GM21515 (cell line): Measurements from ENCODE around the gene ENOX1.
A peak's percentile ranks its signal among the peaks of the same experiment; 100 is the strongest.

Experiments used
- ATAC-seq: cut with Tn5 transposase; IDR thresholded peaks from one replicate; pipeline ENCODE4 v1.9.1; 2021; ENCODE audit not compliant: unreplicated experiment

Gene ENOX1

DNA sequence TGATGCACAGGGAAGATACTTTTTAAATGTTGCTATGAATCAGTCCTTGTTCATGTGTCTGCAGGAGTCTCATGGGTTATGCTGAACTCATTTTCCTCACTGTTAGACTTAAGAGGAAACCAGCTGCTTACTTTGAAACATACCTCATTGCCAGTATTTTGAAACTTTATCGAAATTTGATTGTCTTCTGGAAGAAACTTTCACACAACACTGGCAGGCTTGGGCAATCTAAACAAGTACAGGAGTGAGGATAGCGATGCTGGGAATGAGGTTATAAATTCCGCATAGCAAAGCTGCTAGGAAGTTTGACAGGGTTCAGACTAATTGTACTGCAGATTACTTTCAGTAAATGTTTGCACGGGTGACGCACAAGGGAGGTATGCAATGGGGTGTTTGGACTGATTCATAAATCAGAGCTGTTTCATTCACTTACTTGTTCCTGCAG, 517.7 kb downstream of the ENOX1 start:
- ATAC-seq = no peak

DNA sequence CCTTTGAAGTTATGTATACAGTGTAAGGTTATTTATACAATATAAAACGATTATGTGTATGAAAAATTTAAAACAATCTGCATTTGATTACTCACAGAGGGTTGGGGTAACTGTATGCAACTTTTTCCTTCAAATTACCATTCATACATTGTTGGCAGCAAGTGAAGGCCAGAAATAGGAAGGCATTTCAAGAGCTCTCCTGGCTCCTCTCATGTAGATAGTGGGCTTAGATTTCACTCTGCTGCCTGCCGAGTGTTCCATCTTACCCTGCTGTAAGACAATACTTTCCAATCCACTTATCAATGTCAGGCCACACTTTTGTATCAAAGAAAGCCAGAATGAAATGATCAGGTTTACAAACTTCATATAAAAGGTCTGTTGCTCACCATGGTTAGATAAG, 518.1 kb downstream of the ENOX1 start:
- ATAC-seq = no peak

DNA sequence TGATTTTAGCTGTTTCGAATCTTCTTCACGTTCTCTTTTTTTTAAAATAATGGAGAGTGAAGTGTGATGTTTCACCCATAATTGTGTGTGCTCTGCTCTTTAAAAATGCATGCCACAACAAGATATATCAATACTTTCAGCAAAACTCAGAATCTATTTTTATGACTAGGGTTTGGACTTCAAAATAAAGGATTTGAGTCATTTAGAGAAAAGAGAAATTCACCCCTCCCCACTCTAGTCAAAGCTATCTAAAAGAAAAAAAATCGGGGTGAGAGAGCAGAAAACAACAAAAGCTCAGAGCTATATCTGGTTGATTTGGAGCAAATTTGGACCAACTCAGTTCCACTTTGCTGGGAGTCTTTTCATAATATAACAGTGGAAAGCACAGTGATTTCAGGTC, 518.9 kb downstream of the ENOX1 start:
- ATAC-seq = no peak

DNA sequence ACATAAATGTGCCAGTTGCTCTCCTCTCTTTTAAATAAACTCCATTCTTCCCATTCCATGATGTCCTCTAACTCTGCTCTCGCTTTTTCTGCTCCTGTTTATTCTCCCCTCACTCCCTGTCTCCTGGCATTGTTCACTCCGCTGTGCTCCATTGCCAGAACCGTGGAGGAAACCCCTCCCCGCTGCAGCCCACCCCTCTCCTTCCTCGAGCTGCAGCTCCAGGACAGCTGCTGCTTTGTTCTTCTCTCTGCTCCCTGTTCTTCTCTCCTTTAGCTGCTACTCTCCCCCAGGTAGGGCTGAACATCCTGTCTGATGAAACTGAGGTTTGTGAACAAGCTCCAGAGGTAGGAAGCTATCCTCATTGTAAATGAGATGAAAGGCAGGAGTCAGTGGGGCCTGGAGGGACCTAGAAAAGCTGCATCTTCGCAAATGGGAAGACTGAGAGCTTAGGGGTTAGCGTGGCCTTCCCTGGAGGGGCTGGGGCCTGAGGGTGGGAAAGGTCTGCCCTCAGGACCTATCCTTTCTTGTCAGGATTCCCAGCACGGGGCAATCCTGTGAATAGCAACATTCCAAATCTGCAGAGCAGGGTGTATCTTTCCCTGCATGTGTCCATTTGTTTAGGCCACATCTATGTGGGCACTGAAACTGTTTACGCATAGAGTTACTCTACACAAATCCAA, 519.7 kb downstream of the ENOX1 start:
- ATAC-seq = no peak

DNA sequence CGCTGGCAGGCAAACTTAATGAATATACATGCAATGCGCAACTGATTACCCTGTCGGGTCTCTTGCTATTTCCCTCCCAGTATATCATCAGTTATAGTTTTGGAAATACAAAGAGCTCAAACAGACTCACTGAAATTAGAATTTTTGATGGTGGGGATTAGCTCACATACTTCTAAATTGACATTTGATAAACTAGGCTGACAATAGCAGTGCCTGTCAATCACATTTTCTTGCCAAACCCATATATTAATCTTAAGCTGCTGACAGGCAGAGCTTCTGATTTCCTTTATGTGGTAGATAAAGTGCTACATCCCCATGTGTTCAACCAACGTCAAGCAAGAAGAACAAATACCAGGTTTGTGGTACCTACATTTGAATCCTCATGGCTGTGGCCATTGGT, 521.7 kb downstream of the ENOX1 start:
- ATAC-seq = no peak

DNA sequence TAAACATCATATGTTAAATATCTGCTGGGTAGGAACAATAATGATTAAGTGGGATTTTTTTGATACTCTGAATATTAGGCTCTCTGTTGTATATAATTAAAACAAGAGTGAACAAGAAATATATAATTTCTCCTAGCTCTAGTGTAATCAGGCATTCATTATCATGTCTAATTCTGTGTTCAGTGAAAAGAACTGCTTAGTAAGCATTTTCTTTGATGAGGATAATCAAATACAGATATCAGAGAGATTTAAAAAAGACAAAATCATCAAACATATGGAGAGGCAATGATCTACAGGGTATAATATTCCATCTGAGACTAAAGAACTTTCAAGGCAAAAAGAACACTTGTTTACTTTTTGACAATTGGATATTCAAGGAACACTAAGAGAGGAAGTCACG, 522.3 kb downstream of the ENOX1 start:
- no peak for ATAC-seq

DNA sequence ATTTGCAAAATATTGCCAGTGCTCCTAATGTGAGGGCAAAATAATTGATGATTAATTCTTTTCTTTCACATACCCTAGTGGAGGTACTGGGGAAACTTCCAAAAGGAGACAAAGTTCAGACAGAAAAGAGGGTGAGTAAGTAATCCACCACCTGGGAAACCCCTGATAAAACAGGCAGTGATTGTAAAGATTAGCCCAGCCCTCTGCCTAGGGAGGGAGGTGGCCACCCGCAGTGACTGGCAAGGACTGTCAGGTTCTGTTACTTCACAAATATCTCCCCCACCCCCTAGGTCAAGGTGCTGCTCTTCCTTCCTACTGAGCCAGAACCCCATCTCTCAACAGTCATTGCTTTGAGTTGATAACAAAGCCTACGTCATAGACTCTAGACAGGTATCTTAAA, 523.7 kb downstream of the ENOX1 start:
- no peak for ATAC-seq

DNA sequence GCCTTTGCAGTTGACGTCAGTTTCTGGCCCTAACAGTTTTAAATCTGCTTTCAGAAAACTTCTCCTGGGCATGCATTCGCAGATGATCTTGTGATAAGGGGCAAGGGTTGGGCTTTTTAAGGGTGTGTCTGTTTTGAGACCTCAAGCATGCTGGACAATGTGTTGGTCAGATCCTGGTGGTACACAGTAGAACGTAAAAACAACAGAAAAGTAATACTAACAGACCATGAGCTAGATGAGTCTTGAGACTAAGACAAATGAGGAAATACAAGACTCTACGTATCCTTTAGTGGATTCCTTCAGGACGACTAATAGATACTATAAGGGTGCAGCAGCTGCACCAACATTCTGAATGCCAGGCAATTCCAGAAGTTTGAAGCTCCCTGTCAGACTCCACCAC, 525.8 kb downstream of the ENOX1 start:
- ATAC-seq = no peak

DNA sequence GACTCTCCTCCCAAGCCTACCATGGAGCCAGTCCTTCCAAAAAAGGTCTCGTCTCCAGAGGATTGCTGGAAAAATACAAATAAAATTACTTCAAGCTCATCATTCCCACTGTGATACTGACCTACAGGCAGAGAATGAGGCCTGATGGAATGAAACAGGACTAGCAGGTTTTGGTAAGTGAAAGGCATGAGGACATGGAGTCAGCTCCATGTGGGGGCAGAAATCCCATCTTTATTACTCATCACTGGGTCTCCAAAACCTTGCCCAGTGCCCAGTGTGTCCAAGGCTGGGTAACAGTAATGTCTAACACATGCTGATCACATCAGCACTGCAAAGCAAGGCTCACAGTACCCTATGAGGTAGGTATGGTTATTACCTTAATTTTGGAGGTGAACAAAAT, 528.0 kb downstream of the ENOX1 start:
- no peak for ATAC-seq

DNA sequence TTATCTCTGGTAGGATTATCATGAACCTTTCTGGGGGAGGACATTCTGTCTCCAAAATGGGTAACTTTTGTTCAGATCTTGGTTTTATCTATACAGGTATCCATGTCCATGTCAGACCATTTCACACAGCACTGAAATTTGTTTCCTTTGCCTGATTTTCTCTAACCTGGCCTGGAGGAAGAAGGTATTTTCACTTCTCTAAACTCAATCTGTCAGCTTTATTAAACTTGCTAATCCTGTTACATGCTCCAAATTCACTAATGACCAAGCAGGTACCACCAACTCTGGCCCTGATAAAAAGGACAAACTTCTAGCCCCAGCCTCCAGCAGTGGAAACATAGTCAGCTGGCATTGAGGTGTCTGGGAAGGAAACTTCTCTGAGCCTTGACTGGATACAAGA, 529.0 kb downstream of the ENOX1 start:
- ATAC-seq = no peak

DNA sequence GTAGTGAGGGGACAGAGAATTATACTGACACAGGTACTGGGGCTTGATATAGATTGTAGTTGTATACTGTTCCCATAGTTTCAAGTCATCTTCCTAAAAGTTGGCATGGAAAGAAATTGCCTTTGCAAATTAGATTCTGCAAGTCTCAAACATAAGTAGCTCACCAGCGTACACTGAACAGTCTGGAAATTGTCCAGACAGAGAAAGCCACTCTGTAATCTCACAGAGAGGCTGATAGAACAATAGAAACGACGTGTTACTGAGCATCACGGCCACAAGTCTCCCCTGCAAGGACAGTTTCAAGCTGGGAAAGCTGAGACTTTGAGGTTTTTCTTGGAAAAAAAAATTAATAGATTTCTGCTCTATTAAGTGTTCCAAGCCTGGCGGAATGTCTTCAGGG, 534.8 kb downstream of the ENOX1 start:
- ATAC-seq = no peak

DNA sequence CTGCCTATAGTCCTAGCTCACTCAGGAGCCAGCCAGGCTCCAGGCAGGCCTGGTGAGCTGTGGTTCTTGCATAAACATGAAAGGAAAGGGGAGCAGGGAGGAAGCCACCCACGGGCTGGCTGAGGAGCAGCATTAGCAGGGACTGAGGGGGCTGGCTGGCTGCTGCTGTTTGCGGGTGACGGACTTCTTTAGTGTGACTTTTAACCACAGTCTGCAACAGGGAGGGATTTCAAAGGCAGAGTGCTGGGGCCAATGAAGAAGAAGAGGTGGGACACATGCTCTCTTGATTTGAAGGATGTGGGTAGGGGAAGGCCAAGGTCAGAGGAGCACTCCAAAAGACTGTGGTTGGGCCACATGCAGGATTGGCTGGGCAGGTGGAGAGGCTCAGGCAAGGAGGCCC, 540.4 kb downstream of the ENOX1 start:
- ATAC-seq = no peak

DNA sequence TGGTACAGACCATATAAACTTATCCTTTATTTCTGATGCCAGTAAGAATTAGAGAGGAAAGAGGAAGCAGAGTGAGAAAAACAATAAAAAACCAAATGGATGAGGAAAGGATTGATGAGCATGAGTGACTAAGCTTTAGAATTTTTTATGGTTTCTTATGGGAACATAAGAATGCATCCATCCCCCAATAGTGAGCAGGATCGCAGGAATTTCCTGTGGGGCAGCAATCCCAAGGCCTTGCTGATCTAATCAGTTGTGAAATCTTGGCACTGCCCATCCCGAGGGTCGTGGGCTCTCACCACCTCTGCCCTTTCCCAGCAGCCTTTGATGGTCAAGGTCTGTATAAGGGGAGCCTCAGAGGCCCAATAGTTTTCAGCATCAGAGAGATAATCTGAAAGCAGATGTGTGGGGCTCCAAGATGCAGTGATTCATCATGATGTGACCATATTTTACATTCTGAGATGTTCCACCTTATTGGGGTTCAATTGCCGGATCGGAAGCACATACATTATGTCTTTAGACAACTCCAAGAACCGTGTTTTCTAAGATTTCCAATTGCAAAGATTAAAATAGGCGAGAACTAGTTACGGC, 541.3 kb downstream of the ENOX1 start:
- ATAC-seq = no peak

DNA sequence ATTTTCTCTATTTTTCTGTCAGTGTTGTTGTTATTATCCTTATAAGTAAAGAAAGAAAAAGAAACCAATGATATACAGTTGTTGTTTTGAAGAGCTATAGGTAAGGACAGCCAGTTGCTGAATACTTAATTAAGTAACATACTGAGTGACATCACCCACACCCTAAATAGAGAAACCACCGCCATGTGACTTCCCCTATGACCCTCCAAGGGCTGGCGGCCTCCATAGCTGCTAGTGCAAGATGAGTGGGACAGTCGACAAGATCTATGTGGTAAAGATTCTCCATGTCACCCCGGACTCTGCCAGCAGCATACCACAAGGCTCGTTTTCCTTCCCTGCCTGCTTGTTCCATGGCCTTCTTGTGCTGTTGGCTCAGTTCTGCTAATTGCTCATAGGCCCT, 542.3 kb downstream of the ENOX1 start:
- ATAC-seq = no peak

DNA sequence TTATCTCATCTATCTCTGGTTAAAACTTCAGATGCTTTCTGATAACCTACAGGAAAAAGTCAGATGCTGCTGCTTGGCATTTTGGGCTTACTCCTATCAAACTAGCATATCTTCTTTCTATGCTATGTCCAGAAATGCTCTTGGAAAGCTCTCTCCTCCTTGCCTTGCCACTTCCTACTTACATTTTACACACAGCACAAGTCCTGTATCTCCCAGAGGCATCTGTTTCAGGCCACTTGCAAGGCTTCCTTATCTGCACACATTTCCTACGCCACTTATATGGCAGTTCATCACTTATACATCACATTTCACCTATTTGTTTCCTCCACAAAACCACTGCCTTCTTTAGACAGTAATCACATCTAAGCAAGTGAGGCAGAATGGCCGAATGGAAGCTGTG, 543.1 kb downstream of the ENOX1 start:
- no peak for ATAC-seq

DNA sequence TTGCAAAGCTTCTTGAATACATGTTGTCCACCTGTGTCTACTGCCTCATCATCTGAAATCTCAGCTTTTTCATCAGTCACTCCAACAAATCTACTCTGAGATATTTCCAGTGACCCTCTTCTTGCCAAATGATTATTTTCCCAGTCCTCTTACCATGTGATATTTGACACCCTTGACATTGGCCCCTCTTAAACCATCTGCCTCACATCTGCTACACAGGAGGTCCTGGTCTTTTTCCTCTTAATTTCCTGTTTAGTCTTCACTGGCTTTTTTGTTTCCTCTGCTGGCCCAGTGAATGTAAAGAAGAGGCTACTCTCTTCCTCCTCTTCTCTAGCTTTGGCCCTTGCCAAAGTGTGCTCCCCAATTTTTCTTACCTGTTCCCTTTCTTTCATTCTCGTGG, 544.7 kb downstream of the ENOX1 start:
- no peak for ATAC-seq

DNA sequence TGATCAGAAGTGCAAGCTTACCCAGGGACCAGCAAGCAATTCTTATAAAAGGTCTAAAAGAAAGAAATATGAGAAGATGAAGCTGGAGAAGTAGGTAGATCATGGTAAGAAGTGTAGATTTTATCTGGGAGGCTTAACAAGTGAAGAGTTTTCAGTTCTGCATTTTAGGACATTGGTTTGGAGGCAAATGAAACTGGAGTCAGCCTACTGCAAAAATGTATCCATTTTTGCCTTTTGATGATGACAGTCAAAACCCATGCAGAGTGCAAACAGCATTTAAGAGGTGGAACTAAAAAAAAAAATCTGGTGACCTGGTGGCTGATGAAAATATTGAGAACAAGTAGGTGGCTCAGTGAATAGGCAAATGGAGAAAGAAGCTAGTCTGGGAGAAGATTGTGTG, 546.5 kb downstream of the ENOX1 start:
- ATAC-seq = peak; percentile 91

DNA sequence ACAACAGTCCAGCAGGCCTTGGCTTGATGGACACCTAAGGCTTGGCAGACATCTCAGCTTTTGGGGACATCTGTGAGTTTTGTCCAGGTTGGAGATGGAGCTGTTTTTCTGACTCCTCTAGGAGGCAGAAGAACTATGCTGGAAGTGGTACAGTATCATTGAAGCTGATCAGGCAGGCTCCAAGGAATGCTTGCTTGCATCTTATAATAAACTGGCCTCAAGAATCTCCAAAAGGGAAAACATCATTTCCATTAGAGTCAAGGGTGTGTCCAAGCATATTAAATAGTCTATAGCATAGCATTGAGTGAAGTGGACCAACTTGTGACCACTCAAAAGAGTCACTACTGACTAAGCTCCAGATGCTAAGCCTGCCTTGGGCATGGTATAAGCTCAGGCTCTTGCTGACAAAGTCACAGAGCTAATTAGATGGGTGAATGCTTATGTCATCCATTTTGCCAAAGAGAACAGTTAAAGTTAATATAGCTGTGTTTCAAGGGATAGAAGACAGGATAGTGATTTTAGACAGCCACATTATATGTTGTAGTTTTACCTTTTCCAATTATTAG, 547.4 kb downstream of the ENOX1 start:
- no peak for ATAC-seq

DNA sequence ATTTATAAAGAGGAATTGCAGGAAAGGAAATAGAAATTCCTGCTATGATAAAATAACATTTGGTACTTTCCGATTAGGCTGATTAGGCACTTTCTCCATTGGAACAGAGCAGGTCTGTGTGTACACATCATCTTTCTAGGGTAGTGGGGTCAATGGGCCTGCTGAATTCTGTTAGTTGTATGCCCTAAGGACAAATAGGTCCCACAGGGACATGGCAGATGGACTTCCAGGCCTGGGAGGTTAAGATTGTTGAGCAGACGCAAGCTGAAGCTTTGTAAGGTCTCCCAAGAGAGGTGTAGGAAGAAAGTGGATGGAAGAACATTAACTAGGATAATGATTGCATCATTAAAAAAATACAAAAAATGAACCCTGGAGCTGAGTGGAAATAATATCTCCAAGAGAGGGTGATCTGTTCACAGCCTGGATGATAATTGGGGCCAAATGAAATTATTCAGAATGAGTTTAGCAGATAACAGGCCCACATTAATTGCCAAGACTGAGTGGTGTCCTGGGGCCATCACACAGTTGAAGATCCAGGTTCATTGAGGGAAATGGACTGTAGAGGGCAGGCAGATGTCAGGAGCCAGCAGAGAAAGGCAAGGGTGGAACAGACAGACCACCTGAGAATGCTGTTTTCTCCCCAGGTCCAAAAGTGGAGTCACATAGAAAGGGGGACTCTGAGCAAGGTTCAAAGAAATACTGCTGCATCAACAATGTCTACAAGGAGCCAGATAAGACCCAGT, 548.3 kb downstream of the ENOX1 start:
- no peak for ATAC-seq

DNA sequence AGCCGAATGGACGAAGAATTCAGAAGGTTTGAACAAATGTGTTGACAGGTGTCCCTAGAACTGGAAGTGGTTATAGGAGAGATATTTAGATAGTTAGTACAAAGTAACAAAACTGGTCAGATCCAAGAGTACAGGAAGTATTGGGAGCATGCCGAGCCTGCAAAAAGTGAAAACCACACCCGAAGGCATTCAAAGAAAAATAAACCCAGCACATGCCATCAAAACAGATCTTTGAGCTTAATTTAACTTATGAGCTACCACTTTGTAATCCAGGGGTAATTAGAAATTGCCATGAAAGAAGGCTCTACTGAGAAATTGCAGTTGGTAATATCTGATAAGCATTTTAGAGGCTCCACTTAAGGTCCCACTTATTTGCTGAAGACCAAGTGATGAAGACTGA, 549.2 kb downstream of the ENOX1 start:
- ATAC-seq = no peak

DNA sequence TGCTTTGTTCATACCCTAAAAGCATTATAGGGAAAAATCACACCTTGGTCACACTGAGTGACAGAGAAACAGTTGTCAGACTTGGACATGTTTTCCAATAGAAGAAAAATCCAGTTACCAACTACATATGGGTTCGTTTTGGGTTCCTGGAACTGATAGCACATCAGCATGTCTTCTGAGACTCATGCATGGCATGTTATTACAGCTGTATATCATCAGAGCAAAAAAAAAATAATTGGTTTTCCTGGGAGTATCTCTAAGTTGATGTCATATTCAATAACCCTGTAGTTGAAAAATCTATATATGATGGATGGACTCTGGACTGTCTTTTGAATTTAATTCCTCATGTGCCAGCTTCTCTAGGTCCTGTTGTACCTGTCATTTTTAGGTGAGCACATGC, 551.7 kb downstream of the ENOX1 start:
- ATAC-seq = no peak

DNA sequence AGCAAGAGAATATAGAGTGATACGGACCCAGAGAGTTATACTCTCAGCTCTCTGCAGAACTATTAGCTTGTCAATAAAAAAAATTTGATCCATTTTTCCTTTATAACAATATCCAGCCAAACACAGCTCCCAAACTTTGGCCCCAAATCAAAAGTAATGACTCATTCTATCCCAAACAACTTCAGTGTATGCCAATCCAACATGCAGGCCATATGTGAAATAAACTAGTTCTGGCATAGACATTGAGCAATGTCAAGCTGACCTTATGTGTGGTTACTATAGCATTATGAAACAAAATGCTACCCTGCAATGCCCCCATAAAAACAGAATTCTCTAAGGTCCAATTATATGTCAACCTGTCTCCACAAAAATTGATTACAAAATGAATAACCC, 553.9 kb downstream of the ENOX1 start:
- no peak for ATAC-seq
